GM23338 (cell line): Measurements from ENCODE around the gene MBNL1. TPM values are rescaled to one million over a fixed set of nuclear protein-coding genes. Genes with fewer than 3 reads are reported as not detected.

Experiments
- ATAC-seq: fragments of 200-7000 bp; cut with Tn5 transposase; 3 replicates; pipeline ENCODE4 v1.9.1; 2020
- DNase-seq: peaks from one replicate; pipeline ENCODE4 v3.0.0-alpha.2; 2015; ENCODE audit warnings: low spot score
- H2AFZ ChIP-seq: fragments of 200-600 bp; sonication (generic); 2 replicates; pipeline ENCODE4 v1.8.0; 2016; ENCODE audit warnings: antibody characterized with exemption, mild to moderate bottlenecking, moderate library complexity
- H3F3A ChIP-seq: fragments of 200-600 bp; sonication (generic); replicated peaks from 2 replicates; pipeline ENCODE4 v1.8.0; 2017; ENCODE audit warnings: antibody characterized with exemption, mixed run types, low read depth
- H3K27ac ChIP-seq: fragments of 200-600 bp; sonication (generic); 2 replicates; pipeline ENCODE4 v1.6.1; 2016; ENCODE audit warnings: low read depth
- H3K27me3 ChIP-seq: fragments of 200-600 bp; sonication (generic); 2 replicates; pipeline ENCODE4 v1.8.0; 2016; ENCODE audit warnings: mild to moderate bottlenecking, mixed run types, moderate library complexity; ENCODE audit not compliant: insufficient read depth
- H3K36me3 ChIP-seq: fragments of 200-600 bp; sonication (generic); 2 replicates; pipeline ENCODE4 v1.8.0; 2016; ENCODE audit warnings: mild to moderate bottlenecking; ENCODE audit not compliant: insufficient read depth
- H3K4me1 ChIP-seq: fragments of 200-600 bp; sonication (generic); 2 replicates; pipeline ENCODE4 v1.8.0; 2016; ENCODE audit warnings: mild to moderate bottlenecking, moderate library complexity; ENCODE audit not compliant: insufficient read depth
- H3K4me2 ChIP-seq: fragments of 200-600 bp; sonication (generic); 2 replicates; pipeline ENCODE4 v1.7.1; 2017; ENCODE audit warnings: mixed run types
- H3K4me3 ChIP-seq: fragments of 200-600 bp; sonication (generic); 2 replicates; pipeline ENCODE4 v1.6.1; 2016; ENCODE audit warnings: mixed run types
- H3K79me2 ChIP-seq: fragments of 200-600 bp; sonication (generic); replicated peaks from 2 replicates; pipeline ENCODE4 v1.8.0; 2017; ENCODE audit warnings: mild to moderate bottlenecking; ENCODE audit not compliant: insufficient read depth
- H3K9me2 ChIP-seq: fragments of 200-600 bp; sonication (generic); 2 replicates; pipeline ENCODE4 v1.8.0; 2017; ENCODE audit not compliant: insufficient read depth
- H4K20me1 ChIP-seq: fragments of 200-600 bp; sonication (generic); replicated peaks from 2 replicates; pipeline ENCODE4 v1.8.0; 2017; ENCODE audit warnings: mild to moderate bottlenecking; ENCODE audit not compliant: insufficient read depth
- H3K27ac Mint-ChIP-seq: 2 replicates; pipeline ENCODE4 v1.8.0; 2020; ENCODE audit warnings: inconsistent platforms, mild to moderate bottlenecking, moderate library complexity, mixed read lengths
- H3K27me3 Mint-ChIP-seq: 3 replicates; pipeline ENCODE4 v1.8.0; 2022; ENCODE audit warnings: low read depth, mild to moderate bottlenecking, moderate library complexity, mixed read lengths, inconsistent platforms; ENCODE audit not compliant: insufficient read depth, poor library complexity
- H3K36me3 Mint-ChIP-seq: 3 replicates; pipeline ENCODE4 v1.8.0; 2021; ENCODE audit warnings: low read depth, mild to moderate bottlenecking, inconsistent platforms, moderate library complexity, mixed read lengths
- H3K4me1 Mint-ChIP-seq: 3 replicates; pipeline ENCODE4 v1.8.0; 2020; ENCODE audit warnings: mild to moderate bottlenecking, inconsistent platforms, mixed read lengths
- H3K4me3 Mint-ChIP-seq: 3 replicates; pipeline ENCODE4 v1.8.0; 2021; ENCODE audit warnings: moderate library complexity, mild to moderate bottlenecking, inconsistent platforms, mixed read lengths
- H3K9me3 Mint-ChIP-seq: 3 replicates; pipeline ENCODE4 v1.8.0; 2020; ENCODE audit warnings: moderate library complexity, mild to moderate bottlenecking, inconsistent platforms, mixed read lengths
- CREB1 ChIP-seq: fragments of 250-450 bp; sonication (Bioruptor Pico); IDR thresholded peaks from 2 replicates; pipeline ENCODE4 v1.5.0; 2020; ENCODE audit warnings: low read depth, mild to moderate bottlenecking, moderate library complexity
- EZH2 ChIP-seq: fragments of 200-600 bp; sonication (generic); IDR thresholded peaks from one replicate; pipeline ENCODE4 v1.8.0; 2017; ENCODE audit warnings: antibody characterized with exemption, mild to moderate bottlenecking, low read depth; ENCODE audit not compliant: unreplicated experiment
- EZH2phosphoT487 ChIP-seq: fragments of 200-600 bp; sonication (generic); IDR thresholded peaks from one replicate; pipeline ENCODE4 v1.8.1; 2018; ENCODE audit warnings: antibody characterized with exemption; ENCODE audit not compliant: unreplicated experiment
- JUNB ChIP-seq: IDR thresholded peaks from one replicate; pipeline ENCODE4 v1.6.1; 2016; ENCODE audit warnings: antibody characterized with exemption; ENCODE audit not compliant: unreplicated experiment
- NANOG ChIP-seq: IDR thresholded peaks from 2 replicates; pipeline ENCODE4 v1.6.1; 2016; ENCODE audit warnings: antibody characterized with exemption, borderline replicate concordance
- POLR2AphosphoS5 ChIP-seq: IDR thresholded peaks from 2 replicates; pipeline ENCODE4 v1.6.1; 2016; ENCODE audit warnings: antibody characterized with exemption, low read depth
- STAT1 ChIP-seq: IDR thresholded peaks from one replicate; pipeline ENCODE4 v1.6.1; 2016; ENCODE audit warnings: antibody characterized with exemption; ENCODE audit not compliant: unreplicated experiment
- ZNF114 ChIP-seq: fragments of 250-450 bp; sonication (Bioruptor Pico); IDR thresholded peaks from 2 replicates; pipeline ENCODE4 v1.5.0; 2020; ENCODE audit warnings: mild to moderate bottlenecking, moderate library complexity
- ZNF331 ChIP-seq: fragments of 250-450 bp; sonication (Bioruptor Pico); IDR thresholded peaks from 2 replicates; pipeline ENCODE4 v1.5.0; 2020; ENCODE audit warnings: low read depth, mild to moderate bottlenecking, moderate library complexity
- polyA plus RNA-seq: library from polyadenylated mRNA; unstranded; fragments of >200 nt; fragmentation: Nextera tagmentation; extraction: Ambion mirVana; gene quantifications from 2 replicates; pipeline ENCODE4 v1.2.1, GENCODE V29; 2016
- total RNA-seq: library from RNA; depleted of rRNA; stranded (reverse); fragments of >200 nt; shearing (Covaris generic); gene quantifications from 2 replicates; pipeline ENCODE4 v1.2.3, GENCODE V29; 2014
- TF ChIP-seq, protein P1 (sequence below), 2 experiments: fragments of 200-600 bp in 1 of 2; sonication (generic) in 1 of 2; conservative IDR thresholded peaks; 2 replicates each; pipeline versions ENCODE4 v1.5.1 to v1.6.1; 2016 to 2017; ENCODE audit warnings: antibody characterized with exemption in 2 of 2, low read depth in 2 of 2, mild to moderate bottlenecking in 2 of 2, moderate library complexity in 1 of 2
- TF ChIP-seq, protein P2 (sequence below): IDR thresholded peaks from 2 replicates; pipeline ENCODE4 v1.6.1; 2016; ENCODE audit warnings: antibody characterized with exemption
- TF ChIP-seq, protein P3 (sequence below): fragments of 250-450 bp; sonication (Bioruptor Pico); IDR thresholded peaks from 2 replicates; pipeline ENCODE4 v1.5.0; 2020; ENCODE audit warnings: mild to moderate bottlenecking, moderate library complexity
- TF ChIP-seq, protein P4 (sequence below): IDR thresholded peaks from one replicate; pipeline ENCODE4 v1.6.1; 2018; ENCODE audit warnings: antibody characterized with exemption; ENCODE audit not compliant: unreplicated experiment

Gene MBNL1
- total and polyA plus RNA-seq, 2 experiments from 2014 or later: 9.4 to 23.2 TPM

DNA sequence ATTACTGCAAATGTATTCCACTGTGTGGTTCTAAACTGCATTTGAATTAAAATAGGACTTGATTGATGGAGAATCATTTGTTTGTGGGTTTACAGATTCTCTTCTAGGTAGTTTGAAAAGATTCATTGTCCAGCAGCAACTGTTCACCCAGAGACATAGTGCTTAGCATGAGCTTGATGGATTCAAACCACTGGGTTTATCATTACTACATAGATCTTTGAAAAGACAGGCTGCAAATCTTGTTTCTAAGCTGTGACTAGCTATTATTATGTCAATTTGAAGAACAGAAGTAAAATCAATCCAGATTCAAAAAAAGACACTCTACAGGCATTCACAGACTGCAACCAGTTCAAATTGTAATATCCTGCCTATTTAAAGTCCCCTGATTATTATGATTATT, 49.8 kb downstream of the MBNL1 start:
- Histone ChIP-seq H3K4me2 (no peak overlapping the region), H3F3A (no peaks in the 10 kb centered on the region), H2AFZ (no peak overlapping the region), H3K4me1 (peaks cover 28% of the 10 kb centered on the region), H3K27me3 (no peaks in the 10 kb centered on the region), H3K36me3 (no peaks in the 10 kb centered on the region), H4K20me1 (no peaks in the 10 kb centered on the region; the same call in 1 of the 2 replicates), H3K79me2 (peaks cover 60% of the 10 kb centered on the region), H3K27ac (0 out of 2 replicates have a peak overlapping the region, but pooled peaks have one; percentile 6), H3K4me3 (no peak overlapping the region), H3K9me2 (no peaks in the 10 kb centered on the region)
- no peak overlapping the region for H3K4me3 Mint-ChIP-seq
- TF ChIP-seq, protein P1, sequence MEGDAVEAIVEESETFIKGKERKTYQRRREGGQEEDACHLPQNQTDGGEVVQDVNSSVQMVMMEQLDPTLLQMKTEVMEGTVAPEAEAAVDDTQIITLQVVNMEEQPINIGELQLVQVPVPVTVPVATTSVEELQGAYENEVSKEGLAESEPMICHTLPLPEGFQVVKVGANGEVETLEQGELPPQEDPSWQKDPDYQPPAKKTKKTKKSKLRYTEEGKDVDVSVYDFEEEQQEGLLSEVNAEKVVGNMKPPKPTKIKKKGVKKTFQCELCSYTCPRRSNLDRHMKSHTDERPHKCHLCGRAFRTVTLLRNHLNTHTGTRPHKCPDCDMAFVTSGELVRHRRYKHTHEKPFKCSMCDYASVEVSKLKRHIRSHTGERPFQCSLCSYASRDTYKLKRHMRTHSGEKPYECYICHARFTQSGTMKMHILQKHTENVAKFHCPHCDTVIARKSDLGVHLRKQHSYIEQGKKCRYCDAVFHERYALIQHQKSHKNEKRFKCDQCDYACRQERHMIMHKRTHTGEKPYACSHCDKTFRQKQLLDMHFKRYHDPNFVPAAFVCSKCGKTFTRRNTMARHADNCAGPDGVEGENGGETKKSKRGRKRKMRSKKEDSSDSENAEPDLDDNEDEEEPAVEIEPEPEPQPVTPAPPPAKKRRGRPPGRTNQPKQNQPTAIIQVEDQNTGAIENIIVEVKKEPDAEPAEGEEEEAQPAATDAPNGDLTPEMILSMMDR (conservative IDR thresholded peaks at IDR 0.05; ENCODE audit: low read depth in 2 of 2): no peak
- TF ChIP-seq, protein P2, sequence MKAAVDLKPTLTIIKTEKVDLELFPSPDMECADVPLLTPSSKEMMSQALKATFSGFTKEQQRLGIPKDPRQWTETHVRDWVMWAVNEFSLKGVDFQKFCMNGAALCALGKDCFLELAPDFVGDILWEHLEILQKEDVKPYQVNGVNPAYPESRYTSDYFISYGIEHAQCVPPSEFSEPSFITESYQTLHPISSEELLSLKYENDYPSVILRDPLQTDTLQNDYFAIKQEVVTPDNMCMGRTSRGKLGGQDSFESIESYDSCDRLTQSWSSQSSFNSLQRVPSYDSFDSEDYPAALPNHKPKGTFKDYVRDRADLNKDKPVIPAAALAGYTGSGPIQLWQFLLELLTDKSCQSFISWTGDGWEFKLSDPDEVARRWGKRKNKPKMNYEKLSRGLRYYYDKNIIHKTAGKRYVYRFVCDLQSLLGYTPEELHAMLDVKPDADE: no peak
- TF ChIP-seq, protein P3, sequence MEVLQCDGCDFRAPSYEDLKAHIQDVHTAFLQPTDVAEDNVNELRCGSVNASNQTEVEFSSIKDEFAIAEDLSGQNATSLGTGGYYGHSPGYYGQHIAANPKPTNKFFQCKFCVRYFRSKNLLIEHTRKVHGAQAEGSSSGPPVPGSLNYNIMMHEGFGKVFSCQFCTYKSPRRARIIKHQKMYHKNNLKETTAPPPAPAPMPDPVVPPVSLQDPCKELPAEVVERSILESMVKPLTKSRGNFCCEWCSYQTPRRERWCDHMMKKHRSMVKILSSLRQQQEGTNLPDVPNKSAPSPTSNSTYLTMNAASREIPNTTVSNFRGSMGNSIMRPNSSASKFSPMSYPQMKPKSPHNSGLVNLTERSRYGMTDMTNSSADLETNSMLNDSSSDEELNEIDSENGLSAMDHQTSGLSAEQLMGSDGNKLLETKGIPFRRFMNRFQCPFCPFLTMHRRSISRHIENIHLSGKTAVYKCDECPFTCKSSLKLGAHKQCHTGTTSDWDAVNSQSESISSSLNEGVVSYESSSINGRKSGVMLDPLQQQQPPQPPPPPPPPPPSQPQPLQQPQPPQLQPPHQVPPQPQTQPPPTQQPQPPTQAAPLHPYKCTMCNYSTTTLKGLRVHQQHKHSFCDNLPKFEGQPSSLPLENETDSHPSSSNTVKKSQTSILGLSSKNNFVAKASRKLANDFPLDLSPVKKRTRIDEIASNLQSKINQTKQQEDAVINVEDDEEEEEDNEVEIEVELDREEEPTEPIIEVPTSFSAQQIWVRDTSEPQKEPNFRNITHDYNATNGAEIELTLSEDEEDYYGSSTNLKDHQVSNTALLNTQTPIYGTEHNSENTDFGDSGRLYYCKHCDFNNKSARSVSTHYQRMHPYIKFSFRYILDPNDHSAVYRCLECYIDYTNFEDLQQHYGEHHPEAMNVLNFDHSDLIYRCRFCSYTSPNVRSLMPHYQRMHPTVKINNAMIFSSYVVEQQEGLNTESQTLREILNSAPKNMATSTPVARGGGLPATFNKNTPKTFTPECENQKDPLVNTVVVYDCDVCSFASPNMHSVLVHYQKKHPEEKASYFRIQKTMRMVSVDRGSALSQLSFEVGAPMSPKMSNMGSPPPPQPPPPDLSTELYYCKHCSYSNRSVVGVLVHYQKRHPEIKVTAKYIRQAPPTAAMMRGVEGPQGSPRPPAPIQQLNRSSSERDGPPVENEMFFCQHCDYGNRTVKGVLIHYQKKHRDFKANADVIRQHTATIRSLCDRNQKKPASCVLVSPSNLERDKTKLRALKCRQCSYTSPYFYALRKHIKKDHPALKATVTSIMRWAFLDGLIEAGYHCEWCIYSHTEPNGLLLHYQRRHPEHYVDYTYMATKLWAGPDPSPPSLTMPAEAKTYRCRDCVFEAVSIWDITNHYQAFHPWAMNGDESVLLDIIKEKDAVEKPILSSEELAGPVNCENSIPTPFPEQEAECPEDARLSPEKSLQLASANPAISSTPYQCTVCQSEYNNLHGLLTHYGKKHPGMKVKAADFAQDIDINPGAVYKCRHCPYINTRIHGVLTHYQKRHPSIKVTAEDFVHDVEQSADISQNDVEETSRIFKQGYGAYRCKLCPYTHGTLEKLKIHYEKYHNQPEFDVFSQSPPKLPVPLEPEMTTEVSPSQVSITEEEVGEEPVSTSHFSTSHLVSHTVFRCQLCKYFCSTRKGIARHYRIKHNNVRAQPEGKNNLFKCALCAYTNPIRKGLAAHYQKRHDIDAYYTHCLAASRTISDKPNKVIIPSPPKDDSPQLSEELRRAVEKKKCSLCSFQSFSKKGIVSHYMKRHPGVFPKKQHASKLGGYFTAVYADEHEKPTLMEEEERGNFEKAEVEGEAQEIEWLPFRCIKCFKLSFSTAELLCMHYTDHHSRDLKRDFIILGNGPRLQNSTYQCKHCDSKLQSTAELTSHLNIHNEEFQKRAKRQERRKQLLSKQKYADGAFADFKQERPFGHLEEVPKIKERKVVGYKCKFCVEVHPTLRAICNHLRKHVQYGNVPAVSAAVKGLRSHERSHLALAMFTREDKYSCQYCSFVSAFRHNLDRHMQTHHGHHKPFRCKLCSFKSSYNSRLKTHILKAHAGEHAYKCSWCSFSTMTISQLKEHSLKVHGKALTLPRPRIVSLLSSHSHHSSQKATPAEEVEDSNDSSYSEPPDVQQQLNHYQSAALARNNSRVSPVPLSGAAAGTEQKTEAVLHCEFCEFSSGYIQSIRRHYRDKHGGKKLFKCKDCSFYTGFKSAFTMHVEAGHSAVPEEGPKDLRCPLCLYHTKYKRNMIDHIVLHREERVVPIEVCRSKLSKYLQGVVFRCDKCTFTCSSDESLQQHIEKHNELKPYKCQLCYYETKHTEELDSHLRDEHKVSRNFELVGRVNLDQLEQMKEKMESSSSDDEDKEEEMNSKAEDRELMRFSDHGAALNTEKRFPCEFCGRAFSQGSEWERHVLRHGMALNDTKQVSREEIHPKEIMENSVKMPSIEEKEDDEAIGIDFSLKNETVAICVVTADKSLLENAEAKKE: no peak
- TF ChIP-seq JUNB: no peak
- TF ChIP-seq, protein P4, sequence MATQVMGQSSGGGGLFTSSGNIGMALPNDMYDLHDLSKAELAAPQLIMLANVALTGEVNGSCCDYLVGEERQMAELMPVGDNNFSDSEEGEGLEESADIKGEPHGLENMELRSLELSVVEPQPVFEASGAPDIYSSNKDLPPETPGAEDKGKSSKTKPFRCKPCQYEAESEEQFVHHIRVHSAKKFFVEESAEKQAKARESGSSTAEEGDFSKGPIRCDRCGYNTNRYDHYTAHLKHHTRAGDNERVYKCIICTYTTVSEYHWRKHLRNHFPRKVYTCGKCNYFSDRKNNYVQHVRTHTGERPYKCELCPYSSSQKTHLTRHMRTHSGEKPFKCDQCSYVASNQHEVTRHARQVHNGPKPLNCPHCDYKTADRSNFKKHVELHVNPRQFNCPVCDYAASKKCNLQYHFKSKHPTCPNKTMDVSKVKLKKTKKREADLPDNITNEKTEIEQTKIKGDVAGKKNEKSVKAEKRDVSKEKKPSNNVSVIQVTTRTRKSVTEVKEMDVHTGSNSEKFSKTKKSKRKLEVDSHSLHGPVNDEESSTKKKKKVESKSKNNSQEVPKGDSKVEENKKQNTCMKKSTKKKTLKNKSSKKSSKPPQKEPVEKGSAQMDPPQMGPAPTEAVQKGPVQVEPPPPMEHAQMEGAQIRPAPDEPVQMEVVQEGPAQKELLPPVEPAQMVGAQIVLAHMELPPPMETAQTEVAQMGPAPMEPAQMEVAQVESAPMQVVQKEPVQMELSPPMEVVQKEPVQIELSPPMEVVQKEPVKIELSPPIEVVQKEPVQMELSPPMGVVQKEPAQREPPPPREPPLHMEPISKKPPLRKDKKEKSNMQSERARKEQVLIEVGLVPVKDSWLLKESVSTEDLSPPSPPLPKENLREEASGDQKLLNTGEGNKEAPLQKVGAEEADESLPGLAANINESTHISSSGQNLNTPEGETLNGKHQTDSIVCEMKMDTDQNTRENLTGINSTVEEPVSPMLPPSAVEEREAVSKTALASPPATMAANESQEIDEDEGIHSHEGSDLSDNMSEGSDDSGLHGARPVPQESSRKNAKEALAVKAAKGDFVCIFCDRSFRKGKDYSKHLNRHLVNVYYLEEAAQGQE: no peak
- no peak for TF ChIP-seq NANOG
- no peak for TF ChIP-seq EZH2phosphoT487
- no peak for TF ChIP-seq EZH2
- no peak for TF ChIP-seq ZNF114 (CRISPR knock-in tag)
- TF ChIP-seq CREB1 (CRISPR knock-in tag): no peak
- TF ChIP-seq ZNF331 (CRISPR knock-in tag): no peak
- no peak for TF ChIP-seq POLR2AphosphoS5
- TF ChIP-seq STAT1: no peak
- peak overlapping the region; percentile 56 for H3K27ac Mint-ChIP-seq
- no peaks in the 10 kb centered on the region for H3K9me3 Mint-ChIP-seq
- no peaks in the 10 kb centered on the region for H3K36me3 Mint-ChIP-seq
- ATAC-seq (no peak), DNase-seq (no peak)
- peaks cover 31% of the 10 kb centered on the region for H3K4me1 Mint-ChIP-seq
- no peaks in the 10 kb centered on the region for H3K27me3 Mint-ChIP-seq
